Hematopoietic multipotent progenitor cell treated with erythropoietin and hydrocortisone succinate and interleukin-3 and kit ligand, for 6 days (in vitro differentiated cells): Measurements from ENCODE around the gene MPI.
A peak's percentile ranks its signal among the peaks of the same experiment; 100 is the strongest.
"Not testable (repeated sequence)": the region's sequence is repeated elsewhere in the genome, so short reads cannot be mapped to it uniquely, and the experiment has no call there.

Source experiments
- DNase-seq: peaks from one replicate; pipeline ENCODE4 v3.0.0-alpha.2; 2015

MPI gene

DNA sequence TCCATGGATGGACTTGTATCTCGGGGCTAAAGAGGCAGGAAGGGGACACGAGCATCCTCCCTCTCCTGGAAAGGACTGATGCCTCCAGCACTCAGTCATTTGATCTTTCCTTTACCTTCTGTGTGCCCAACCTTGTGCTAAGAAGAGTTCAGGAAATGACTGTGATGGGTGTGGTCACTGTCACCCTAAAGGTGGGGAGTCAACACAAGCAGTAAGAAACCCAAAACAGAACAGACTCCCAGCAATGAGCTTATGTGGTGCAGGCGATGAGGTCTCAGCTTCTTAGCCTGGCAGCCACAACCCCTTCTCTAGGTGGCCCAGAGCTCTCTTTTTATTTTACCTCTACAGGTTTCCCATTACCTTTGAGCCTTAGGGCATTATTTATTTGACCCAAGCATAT is 3.8 kb downstream of the MPI start:
- no peak for DNase-seq

DNA sequence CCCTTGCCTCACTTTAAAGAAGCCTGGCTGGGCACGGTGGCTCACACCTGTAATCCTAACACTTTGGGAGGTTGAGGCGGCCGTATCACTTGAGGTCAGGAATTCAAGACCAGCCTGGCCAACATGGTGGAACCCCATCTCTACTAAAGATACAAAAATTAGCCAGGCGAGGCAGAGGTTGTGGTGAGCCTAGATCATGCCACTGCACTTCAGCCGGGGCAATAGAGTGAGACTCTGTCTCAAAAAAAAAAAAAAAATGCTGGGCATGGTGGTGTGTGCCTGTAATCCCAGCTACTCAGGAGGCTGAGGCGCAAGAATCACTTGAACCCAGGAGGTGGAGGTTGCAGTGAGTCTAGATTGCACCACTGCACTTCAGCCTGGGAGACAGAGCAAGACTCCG is 4.5 kb downstream of the MPI start:
- not testable (repeated sequence) for DNase-seq

- no peak for DNase-seq
Measured at GRCh38 chr15:74895830-74896229, 6.0 kb downstream of the MPI start.

DNA sequence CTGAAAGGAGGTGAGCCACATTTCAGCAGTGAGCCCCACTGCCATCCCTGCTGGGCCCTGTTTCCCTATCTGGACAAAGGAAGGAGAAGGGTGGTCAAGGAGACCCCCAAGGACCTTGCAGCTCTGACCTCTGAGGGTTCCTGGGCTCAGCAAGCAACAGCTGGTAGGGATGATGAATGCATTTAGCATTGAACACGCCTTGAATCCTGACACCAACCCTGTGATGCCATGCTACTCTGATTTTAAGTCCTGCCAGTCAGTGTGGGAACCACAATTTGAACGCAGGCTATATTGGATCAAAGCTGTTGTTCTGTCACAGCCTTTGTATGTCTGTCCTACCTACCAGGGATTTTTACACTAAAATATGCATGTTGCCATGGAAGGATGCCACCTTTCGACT is 6.5 kb downstream of the MPI start:
- DNase-seq: no peak

DNA sequence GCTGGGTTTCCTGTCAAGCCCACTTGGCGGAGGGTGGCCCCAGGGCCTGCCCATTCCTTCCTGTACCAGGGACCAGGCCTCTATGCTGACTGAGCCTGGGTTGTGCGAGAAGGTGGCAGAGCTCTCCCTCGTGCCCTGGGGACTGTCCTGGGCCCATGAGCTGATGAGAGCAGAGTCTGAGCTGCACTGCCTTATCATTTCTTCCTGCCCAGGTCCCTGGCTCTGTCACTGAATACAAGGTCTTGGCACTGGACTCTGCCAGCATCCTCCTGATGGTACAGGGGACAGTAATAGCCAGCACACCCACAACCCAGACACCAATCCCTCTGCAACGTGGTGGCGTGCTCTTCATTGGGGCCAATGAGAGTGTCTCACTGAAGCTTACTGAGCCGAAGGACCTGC is 7.5 kb downstream of the MPI start:
- no peak for DNase-seq

DNA sequence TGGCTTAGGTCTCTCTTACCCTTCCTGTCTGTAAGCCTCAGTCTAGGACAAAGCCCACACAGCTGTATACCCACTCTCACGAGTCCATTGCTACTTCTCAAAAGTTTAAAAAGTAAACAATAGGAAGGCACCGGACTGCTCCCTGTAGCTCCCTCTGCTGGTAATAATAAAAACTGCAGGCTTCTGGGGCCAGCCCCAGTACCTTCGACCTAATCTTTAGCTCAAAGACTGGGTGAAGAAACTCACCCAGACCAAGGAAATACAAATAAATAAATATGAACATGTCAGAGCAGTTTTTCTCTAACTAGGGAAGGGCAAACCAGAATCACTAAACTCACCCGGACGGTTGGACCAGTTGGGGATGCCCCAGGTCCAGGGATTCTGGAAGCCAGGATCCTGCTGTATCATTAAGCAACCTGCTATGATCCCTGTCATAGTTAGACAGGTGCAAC is 11.8 kb downstream of the MPI start:
- DNase-seq: peak; percentile 79

DNA sequence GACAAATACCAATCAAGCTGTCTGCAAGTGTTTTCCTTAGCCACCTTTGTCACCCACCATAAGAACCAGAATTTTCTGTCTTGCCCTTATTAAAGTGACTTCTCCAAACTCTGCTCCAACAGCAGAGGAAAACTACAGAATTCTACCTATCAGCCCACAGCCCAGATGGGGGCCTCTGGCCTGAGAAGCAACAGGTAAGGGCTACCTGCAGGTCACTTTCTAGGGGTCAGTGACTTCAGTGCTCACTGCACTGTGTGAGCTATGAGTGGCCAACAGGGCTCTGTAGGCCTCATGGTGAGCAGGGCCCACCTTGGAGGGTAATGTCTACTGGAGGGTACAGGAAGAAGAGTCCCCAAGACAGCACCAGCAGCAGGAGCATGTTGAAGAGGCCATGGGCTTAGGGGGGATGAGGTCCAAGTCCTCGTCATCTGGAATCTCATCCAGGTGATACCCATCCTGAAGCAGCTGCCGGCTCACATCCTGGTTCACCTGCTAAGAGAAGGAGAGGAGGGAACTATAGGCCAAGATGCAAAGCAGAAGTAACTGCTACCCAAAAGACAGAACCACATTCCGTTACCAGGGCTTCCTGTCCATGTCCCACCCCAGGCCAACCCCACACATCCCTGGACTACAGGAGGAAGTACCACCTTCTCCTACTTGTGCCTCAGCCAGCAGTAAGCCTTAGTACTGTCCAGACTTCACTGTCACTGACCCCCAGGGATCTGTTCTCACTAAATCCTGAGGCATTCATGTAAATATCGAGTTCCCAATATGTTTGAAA is 12.6 kb downstream of the MPI start:
- DNase-seq: no peak

DNA sequence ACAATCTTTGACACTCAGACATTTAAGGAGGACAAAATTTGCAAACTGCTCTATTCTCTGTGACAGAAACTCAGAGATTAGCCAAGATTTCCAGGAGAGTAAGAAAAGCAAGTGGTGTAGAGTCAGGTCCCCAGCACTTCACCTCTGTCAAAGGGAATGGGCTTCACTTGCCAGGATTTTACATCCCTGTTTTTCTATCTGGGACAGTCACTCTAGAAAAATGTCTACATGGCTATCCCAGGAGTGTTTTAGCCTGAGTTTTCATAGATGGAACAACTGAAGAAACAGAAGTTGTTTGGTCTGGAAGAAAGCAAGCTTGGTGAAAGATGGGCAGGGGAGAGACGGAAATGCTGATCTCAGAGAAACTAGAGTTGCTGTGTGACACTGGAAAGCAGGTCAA is 13.8 kb downstream of the MPI start:
- no peak for DNase-seq

- no peak for DNase-seq
Measured at GRCh38 chr15:74904190-74904805, 14.5 kb downstream of the MPI start.

DNA sequence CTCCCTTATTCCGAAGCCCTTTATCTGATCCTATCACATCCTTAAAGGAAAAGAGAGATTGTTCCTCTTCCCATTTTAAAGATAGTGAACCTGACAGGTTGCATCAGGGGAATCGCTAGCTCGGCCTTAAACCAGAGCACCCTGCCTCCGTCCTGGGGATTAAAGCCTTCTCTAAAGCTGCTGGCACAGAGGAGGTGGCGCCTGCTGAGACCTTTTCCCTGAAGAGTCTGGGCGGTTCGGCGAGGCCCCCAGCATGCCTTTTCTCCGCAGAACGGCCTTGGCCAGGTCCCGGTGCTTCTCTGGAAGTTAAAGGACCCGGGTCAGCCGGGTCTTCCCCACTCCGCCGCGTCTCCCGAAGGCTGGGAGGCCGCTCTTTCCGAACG is 16.2 kb downstream of the MPI start:
- peak; percentile 57 for DNase-seq

- peak; percentile 96 for DNase-seq
Measured at GRCh38 chr15:74906450-74907162, 16.8 kb downstream of the MPI start, which contains the start of gene FAM219B. TSS of gene FAM219B (minus strand) at chr15:74906851. CDS start at chr15:74906800, 51 bp downstream.

- peak; percentile 53 for DNase-seq
Measured at GRCh38 chr15:74907163-74907870, 17.5 kb downstream of the MPI start.

GRCh38 chr15:74908635-74909034 is 18.8 kb downstream of the MPI start:
- DNase-seq: no peak

DNA sequence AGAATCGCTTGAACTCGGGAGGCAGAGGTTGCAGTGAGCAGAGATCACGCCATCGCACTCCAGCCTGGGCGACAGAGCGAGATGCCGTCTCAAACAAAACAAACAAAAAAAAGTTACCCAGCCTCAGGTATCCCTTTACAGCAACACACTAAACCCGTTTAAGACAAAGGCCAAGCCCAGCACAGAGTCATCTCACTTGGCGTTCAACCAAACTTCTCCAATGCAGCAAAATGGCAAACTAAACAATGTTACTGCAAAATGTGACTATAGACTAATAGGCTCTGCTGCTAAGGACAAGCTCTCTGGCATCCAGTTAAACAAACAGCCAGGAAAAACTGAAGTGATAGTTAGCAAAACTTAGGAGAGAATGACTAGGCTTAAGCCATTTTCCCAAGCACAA is 23.2 kb downstream of the MPI start:
- DNase-seq: peak; percentile 53

GRCh38 chr15:74913799-74914198 is 24.0 kb downstream of the MPI start:
- not testable (repeated sequence) for DNase-seq

DNA sequence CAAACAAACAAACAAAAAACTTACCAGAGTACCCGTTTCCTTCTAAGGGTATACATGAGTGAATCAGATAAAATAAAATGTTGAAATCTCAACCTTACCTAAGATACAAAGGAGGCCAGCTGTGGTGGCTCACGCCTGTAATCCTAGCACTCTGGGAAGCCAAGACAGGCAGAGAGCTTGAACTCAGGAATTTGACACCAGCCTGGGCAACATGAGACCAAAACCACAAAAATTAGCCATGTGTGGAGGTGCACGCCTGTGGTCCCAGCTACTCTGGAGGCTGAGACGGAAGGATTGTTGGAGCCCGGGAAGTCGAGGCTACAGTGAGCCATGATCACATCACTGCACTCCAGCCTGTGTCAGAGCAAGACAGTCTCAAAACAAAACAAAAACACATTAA is 27.8 kb downstream of the MPI start:
- no peak for DNase-seq

- DNase-seq: no peak
Measured at GRCh38 chr15:74920456-74920855, 30.6 kb downstream of the MPI start.

DNA sequence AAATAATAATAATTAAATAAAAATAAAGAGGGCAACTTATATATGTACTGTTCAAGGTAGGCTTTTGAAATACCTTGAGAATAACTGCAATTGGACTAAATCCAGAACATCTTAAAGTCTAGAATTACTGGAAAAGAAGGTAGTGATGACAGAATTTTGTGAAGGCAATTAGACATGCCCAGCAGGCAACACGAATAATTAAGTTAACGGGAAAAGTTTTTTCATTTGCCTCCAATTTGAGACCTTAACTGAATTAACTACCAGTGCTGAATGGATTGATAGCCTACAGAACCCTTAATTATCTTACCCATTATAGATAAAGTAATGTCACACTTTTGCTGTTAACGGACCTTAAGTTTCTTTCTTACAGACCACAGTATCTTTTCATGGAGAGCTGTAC is 34.7 kb downstream of the MPI start:
- no peak for DNase-seq

DNA sequence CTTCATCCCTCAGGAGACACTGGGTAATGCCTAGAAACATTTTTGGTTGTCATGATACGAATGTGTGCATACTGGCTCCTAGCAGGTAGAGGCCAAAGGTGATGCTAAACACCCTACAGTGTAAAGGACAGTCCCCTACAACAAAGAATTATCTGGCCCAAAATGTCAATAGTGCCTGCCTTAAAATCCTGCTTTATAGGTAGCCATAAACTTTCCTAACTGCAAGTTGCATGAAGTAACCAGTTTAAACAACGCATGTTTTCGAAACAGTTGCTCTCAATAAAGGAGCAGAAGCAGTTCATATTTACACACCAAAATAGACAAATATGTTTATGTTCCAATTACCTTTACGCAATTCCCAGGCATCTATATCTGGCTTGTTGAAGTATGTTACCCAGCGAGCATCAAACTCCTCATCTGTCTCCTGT is 38.9 kb downstream of the MPI start:
- no peak for DNase-seq

DNA sequence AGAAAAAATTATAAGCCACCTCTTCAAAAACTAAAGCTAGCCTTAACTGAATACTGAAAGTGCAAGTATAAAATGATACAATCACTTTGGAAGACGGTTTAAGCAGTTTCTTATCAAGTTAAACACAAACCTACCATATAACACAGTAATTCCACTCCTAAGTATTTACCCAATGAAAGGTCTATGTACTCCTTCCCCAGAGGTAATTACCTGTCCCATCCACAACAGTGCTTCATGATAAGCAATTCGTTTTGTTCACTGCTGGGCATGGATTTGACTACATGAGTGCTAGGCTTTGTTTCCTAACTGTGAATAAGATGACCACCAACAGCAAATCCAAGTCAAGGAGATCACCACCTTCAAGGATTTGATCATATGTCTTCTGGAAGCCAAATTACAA is 43.7 kb downstream of the MPI start:
- DNase-seq: no peak

- not testable (repeated sequence) for DNase-seq
Measured at GRCh38 chr15:74935193-74935592, 45.4 kb downstream of the MPI start.

GRCh38 chr15:74937272-74937589 is 47.4 kb downstream of the MPI start:
- peak; percentile 66 for DNase-seq
